ENCODE data around the gene FHOD3. TPM values are rescaled to one million over a fixed set of nuclear protein-coding genes. Genes with fewer than 3 reads are reported as not detected.
A peak's percentile ranks its signal among the peaks of the same experiment; 100 is the strongest.

FHOD3 gene
- total RNA-seq, 2 donors from 2014 or later, result 2.8 to 3.1 TPM

- TF ChIP-seq, protein P1, sequence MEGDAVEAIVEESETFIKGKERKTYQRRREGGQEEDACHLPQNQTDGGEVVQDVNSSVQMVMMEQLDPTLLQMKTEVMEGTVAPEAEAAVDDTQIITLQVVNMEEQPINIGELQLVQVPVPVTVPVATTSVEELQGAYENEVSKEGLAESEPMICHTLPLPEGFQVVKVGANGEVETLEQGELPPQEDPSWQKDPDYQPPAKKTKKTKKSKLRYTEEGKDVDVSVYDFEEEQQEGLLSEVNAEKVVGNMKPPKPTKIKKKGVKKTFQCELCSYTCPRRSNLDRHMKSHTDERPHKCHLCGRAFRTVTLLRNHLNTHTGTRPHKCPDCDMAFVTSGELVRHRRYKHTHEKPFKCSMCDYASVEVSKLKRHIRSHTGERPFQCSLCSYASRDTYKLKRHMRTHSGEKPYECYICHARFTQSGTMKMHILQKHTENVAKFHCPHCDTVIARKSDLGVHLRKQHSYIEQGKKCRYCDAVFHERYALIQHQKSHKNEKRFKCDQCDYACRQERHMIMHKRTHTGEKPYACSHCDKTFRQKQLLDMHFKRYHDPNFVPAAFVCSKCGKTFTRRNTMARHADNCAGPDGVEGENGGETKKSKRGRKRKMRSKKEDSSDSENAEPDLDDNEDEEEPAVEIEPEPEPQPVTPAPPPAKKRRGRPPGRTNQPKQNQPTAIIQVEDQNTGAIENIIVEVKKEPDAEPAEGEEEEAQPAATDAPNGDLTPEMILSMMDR (conservative IDR thresholded peaks at IDR 0.05), result no peak
- Mint-ChIP-seq H3K9me3 (no peaks in the 10 kb centered on the region), H3K27me3 (ENCODE audit: insufficient read depth) (no peaks in the 10 kb centered on the region), H3K36me3 (ENCODE audit: low read depth) (no peaks in the 10 kb centered on the region), H3K27ac (no peak overlapping the region), H3K4me3 (no peak overlapping the region), H3K4me1 (peaks cover 4% of the 10 kb centered on the region)
- Histone ChIP-seq H3K27ac (ENCODE audit: low read depth, low read length) (no peak overlapping the region), H3K9me3 (ENCODE audit: control insufficient read depth, low read length) (no peaks in the 10 kb centered on the region), H3K4me1 (ENCODE audit: control insufficient read depth, insufficient read depth, low read length) (no peaks in the 10 kb centered on the region), H3K27me3 (ENCODE audit: control insufficient read depth, insufficient read depth, low read length, poor library complexity, severe bottlenecking) (no peaks in the 10 kb centered on the region), H3K36me3 (ENCODE audit: control insufficient read depth, insufficient read depth, low read length) (no peaks in the 10 kb centered on the region), H3K9ac (ENCODE audit: extremely low read depth, low read length, poor library complexity, severe bottlenecking) (no peak overlapping the region), H3K4me3 (ENCODE audit: low read length) (no peak overlapping the region)
- 67 to 89% methylated on average over 1 to 3 of the region's 3 CpGs for WGBS, 2 experiments (ENCODE audit: insufficient coverage in 1 of 2, insufficient read length in 1 of 2)
- no peak for DNase-seq
These were observed 37.3 kb downstream of the FHOD3 start for GRCh38 chr18:36334798-36335197.

- H3K27ac ChIP-seq (ENCODE audit: low read depth, low read length), result no peak overlapping the region
- Mint-ChIP-seq H3K4me1 (peaks cover 4% of the 10 kb centered on the region), H3K36me3 (ENCODE audit: low read depth) (no peaks in the 10 kb centered on the region), H3K9me3 (no peaks in the 10 kb centered on the region), H3K4me3 (no peak overlapping the region), H3K27ac (no peak overlapping the region), H3K27me3 (ENCODE audit: insufficient read depth) (no peaks in the 10 kb centered on the region)
- no peaks in the 10 kb centered on the region for H3K9me3 ChIP-seq (ENCODE audit: control insufficient read depth, low read length)
- no peaks in the 10 kb centered on the region for H3K4me1 ChIP-seq (ENCODE audit: control insufficient read depth, insufficient read depth, low read length)
- DNase-seq, result no peak
- H3K36me3 ChIP-seq (ENCODE audit: control insufficient read depth, insufficient read depth, low read length), result no peaks in the 10 kb centered on the region
- H3K4me3 ChIP-seq (ENCODE audit: low read length), result no peak overlapping the region
- WGBS, 2 experiments (ENCODE audit: insufficient coverage in 1 of 2, insufficient read length in 1 of 2), result 91 to 93% methylated on average over 13 to 14 of the region's 16 CpGs
- TF ChIP-seq, protein P1 (conservative IDR thresholded peaks at IDR 0.05), result peak; percentile 30
- no peaks in the 10 kb centered on the region for H3K27me3 ChIP-seq (ENCODE audit: control insufficient read depth, insufficient read depth, low read length, poor library complexity, severe bottlenecking)
- H3K9ac ChIP-seq (ENCODE audit: extremely low read depth, low read length, poor library complexity, severe bottlenecking), result no peak overlapping the region
These were observed 38.2 kb downstream of the FHOD3 start for GRCh38 chr18:36335476-36336279.

DNA sequence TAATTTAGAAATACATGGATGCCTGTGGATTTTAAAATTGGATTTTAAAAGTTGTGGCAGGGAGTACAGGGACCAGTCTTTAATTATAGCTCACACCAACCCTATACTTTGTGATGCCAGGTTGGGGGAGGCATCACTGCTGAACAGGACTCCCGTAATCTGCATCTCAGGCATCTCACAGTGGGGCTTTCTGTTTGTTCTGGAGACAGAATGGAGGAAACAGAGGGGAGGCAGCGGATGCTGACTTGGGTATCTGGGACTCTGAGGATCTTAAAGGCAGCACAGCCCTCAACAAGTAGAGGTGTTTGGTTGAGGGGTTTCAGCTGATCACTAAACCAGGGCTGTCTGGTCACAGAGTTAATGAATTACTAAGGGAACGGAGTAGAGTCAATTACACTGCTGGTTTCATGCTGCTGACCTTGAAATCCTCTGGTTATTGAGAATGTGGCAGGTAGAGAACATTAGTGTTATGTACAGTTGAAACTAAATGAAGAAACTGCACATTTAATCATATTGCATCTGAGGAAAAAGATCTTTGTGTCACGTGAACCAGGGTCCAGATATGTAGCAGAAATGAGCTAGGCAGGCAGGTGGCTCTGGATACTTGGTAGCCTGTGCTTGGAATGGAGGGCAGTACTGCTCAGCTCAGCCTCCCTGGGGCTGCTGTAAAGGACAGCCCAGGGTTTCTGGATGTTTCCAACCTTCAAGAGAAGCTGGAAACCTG is 40.3 kb downstream of the FHOD3 start:
- Histone ChIP-seq H3K4me3 (ENCODE audit: low read length) (no peak overlapping the region), H3K4me1 (ENCODE audit: control insufficient read depth, insufficient read depth, low read length) (no peaks in the 10 kb centered on the region), H3K27ac (ENCODE audit: low read depth, low read length) (no peak overlapping the region), H3K9ac (ENCODE audit: extremely low read depth, low read length, poor library complexity, severe bottlenecking) (no peak overlapping the region), H3K36me3 (ENCODE audit: control insufficient read depth, insufficient read depth, low read length) (no peaks in the 10 kb centered on the region), H3K27me3 (ENCODE audit: control insufficient read depth, insufficient read depth, low read length, poor library complexity, severe bottlenecking) (no peaks in the 10 kb centered on the region), H3K9me3 (ENCODE audit: control insufficient read depth, low read length) (peaks cover 13% of the 10 kb centered on the region)
- Mint-ChIP-seq H3K4me1 (peaks cover 4% of the 10 kb centered on the region), H3K27ac (no peak overlapping the region), H3K4me3 (no peak overlapping the region), H3K9me3 (peaks cover 12% of the 10 kb centered on the region), H3K27me3 (ENCODE audit: insufficient read depth) (no peaks in the 10 kb centered on the region), H3K36me3 (ENCODE audit: low read depth) (no peaks in the 10 kb centered on the region)
- TF ChIP-seq, protein P1 (conservative IDR thresholded peaks at IDR 0.05), result no peak
- whole genome bisulfite sequencing, 2 experiments (ENCODE audit: insufficient coverage in 1 of 2, insufficient read length in 1 of 2), result 83 to 89% methylated on average over 3 to 4 of the region's 4 CpGs
- DNase-seq, result no peak
